SHP77 treated with DMSO at 0.1 percent for 48 hours (cell line): Measurements from ENCODE around the gene MAD1L1.

Experiments
- DNase-seq: peaks from one replicate; lab custom pipeline; 2025; lab: John Stamatoyannopoulos, UW

MAD1L1 gene

DNA sequence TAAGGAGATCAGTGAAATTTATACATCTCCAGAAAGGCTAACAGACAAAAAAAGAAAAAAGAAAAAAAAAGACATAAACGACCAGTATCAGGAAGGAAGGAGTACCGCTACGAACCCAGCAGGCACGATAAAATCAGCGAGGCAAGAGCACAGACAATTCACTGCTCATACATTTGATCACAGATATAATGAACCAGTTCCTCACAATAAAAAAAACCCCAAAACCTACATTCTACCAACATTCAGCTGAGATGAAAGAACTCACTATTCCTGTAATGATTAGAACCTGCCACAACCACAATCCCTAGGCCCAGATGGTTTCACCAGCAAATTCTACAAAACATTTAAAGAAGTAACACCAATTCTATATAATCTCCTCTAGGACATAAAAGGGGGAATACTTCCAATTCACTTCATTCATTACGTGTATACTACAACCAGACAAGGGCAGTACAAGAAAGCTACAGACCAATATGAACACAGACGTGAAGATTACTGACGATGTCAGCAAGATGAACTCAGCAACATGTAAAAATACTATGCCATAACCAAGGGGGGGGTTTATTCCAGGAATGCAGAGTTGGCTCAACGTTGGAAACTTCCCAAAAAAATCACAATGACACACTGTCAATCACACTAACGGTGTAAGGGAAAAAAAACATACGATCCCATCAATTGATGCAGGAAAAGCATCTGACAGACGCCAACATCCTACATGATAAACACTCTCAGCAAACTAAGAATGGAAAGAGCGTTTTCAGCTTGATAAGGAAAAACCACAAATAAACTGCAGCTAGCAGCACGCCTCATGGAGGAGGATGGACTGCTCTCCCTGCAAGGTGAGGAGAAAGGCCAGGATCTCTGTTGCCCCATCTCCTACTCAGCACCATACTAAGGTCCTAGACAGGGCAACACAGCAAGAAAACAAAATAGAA lies 306.5 kb downstream of the MAD1L1 start:
- DNase-seq: no peak

DNA sequence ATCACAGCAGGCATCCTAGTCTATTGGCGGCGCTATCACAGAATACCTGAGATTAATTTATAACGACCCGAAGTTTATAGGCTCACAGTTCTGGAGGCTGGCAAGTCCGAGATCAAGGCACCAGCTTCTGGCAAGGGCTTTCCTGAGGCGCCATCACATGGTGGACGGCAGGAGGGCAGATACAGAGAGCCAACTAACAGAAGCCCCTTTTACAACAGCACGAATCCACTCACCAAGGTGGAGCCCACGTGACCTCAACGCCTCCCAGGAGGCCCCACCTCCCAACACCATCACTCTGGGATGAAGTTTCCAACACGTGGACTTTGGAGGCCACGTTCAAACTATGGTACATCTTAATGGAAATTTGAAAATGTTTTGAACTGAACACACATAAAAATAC lies 307.4 kb downstream of the MAD1L1 start:
- DNase-seq: peak; percentile 27

DNA sequence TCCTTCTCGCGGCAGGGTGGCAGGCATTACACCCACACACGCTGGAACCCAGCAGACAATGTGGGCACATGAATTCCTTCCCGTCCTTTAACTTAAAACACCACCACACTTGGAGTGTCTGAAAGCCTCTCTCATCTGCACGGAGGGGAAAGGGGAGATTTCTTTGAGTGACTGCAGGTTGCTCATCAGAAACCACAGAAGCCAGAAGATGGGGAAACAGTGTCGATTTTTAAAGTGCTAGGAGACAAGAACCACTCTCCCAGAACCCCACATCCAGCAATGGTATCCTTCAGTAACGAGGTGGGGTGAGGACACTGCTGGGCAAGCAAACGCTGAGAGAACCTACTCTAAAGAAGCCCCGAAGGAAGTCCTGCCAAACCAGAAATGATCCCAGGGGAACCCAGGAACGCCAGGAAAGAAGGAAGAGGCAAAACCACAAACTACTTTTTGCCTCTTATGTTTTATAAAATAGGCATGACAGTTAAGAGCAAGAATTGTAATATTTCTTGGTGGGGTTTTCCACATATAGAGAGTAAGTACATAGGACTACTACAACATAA lies 308.4 kb downstream of the MAD1L1 start:
- no peak for DNase-seq

DNA sequence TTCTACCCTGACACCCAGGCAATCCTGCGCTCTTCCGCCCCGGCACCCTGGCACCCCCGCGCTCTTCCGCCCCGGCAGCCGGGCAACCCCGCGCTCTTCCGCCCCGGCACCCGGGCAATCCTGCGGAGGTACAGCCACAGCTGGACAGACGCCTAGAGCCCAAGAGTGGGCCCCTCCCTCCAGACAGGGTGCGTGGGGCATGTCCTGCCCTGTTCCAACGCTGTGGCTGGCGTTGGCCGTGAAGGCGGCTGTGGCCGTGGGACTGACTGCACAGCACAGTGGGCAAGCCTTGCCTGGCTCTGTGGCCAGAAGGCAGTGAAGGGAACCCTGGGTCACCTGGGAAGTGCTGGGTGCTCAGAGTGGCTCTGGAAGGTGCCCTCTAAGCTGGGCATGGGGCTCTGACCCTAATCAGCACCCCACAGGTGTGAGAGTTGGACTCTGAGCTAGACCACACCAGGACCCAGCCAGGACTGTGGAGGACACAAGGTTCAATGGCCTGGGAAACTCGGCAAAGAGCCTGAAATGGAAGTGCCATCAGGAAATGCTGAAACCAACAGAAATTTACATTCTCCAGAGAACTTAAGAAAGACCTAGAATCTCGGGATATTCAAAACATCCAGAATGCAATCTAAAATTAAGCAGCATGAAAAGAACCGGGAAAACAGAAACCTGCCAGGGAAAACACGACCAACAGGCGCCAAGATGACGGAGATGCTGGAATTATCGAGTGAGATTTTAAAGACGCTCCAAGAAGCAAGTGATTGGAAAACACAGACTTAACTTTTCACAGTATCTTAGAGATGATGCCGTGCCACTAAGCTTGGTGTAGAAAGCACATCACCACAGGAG lies 309.1 kb downstream of the MAD1L1 start:
- no peak for DNase-seq

DNA sequence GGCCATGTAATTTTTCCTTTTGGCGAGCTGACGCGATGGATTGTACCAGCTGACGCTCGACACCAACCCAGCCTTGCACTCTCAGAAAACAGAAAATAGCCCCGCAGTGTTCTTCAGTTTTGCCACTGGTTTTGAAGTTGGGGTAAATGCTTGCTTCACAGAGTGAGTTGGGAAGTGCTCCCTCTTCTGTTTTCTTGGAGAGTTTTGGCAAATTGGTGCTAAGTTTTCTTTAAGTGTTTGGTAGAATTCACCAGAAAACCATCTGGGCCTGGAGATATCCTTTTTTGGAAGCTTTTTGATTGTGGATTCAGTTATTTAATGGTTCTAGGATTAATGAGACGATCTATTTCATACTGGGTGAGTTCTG lies 309.9 kb downstream of the MAD1L1 start:
- no peak for DNase-seq

DNA sequence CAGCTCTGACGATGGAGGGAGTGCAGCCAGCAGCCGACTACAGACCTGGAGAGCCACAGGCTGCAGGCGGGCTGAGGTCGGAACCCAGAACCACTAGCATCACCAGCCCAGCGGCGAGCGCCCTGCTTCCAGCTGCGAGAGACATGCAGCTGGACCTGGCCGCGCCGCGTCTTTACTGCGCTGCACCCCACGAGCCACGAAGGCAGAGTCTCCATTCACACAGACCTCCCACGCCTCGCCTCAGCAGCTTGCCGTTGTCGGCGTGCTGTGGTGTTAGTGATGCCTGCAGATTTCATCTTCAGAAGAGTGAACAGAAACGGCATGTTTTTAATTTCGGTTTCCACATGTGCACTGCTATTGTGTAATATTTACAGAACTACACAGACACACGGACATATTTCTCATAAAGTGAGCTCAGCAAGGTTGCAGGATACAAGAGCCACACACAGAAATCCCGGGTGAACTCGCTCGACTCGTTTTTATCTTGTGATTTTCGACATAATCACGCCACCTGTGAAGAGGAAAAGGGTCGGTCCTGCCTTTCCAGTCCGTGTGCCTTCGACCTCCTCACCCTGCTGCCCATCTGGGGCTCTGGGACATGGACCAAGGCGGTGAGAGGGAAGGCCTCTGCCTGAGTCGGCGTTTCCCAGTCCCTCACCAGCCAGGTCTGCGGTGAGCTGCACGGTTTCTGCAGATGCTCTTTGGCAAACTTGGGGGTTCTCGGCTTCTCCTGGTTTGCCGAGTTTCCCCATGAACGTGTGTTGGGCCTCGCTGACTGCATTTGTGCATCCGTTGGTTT lies 310.5 kb downstream of the MAD1L1 start:
- no peak for DNase-seq

DNA sequence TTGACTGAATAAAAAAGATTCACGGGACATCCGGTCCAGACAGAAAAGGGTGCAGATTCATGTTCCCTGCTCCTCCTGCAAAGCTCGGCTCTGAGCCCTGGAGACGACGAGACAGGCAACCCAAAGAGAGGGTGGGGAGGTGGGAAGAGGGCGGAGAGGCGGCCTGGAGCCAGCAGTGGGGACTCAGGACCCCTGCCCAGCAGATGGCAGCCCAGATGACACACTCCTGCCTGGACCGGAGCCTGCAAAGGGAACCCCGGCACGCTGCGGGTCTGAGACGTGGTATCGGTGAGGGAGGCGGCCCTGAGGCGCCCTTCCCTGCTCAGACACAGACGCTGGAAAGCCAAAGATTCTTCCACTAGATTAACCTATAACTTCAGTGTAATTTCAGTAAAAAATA lies 311.9 kb downstream of the MAD1L1 start:
- no peak for DNase-seq

DNA sequence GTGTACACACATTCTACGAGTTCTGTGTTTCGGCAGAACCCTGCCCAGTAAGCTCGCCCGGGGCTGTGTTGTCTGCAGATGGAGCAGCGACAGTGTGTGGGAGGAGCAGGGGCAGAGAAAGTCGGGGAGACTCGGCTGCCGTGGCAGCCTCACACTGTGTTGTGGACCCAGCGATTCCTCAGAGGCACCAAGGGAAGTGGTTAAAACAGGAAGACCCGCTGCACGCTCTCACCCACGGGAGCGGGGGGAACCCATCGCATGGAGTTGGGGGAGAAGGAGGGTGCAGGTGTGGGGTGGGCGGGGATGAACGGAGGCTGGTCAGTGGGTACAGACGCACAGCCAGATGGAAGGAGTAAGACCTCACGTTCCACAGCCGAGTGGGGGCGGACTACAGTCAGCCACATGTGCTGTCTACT lies 312.5 kb downstream of the MAD1L1 start:
- no peak for DNase-seq

DNA sequence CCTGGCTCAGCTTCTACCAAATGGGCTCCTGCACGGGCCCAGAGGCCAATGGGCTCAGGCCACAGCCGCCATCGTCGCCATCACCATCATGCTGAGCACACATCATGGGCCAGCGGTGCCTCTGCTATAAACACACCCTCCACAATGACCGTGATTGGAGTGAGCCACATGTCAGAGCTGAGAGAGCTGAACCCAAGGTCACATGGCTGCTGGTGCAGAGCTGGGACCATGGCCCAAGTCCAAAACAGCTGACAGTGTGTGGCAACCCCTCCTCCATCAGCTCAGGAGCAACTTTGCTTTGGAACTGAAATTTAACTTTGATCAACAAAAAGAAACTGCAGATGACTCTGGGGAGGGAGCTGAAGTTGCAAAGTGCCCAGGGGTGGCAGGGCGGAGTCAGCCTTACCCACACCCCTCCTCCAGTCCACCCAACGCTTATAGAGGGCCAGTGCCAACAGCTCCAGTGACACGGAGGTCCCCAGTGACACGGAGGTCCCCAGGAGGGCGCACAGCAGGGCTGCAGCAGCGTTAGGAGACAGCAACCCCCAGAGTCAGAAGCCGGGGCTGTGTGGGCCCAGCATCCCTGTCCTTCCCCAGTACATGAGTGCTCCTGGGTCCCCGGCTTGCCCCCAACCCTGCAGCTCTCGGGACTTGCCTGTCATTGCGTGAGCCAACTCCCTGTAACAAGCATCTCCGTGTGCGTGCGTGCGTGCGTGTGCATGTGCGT lies 313.0 kb downstream of the MAD1L1 start:
- no peak for DNase-seq

DNA sequence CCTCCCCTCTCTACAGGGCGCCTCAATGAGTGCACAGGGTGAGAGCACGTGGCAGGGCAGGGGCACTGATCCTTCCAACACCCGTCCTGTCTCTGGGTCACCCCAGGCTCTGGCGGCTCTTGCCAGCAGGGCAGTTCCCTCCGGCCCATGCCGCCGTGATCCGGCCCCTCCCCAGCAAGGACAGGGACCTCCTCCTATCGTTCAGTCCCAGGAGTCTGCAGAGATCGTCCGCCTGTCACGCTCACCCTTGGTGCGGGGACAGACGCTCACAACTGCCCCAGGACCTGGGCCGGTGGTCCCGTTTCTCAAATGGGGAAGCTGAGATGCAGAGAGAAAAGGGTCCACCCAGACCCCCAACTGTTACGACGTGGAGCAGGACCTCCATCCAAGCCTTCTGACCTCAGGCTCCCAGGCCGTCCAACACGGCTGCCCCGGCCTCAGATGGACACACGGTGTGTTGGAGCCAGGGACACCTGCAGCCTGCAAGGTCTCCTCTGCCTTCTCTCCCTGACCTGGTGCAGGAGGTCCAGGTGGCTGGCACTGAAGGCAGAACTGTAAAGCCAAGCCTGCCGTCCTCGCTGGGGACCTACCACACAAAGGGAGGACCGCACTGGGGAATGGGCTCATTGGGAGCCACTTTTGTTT lies 313.7 kb downstream of the MAD1L1 start:
- no peak for DNase-seq

DNA sequence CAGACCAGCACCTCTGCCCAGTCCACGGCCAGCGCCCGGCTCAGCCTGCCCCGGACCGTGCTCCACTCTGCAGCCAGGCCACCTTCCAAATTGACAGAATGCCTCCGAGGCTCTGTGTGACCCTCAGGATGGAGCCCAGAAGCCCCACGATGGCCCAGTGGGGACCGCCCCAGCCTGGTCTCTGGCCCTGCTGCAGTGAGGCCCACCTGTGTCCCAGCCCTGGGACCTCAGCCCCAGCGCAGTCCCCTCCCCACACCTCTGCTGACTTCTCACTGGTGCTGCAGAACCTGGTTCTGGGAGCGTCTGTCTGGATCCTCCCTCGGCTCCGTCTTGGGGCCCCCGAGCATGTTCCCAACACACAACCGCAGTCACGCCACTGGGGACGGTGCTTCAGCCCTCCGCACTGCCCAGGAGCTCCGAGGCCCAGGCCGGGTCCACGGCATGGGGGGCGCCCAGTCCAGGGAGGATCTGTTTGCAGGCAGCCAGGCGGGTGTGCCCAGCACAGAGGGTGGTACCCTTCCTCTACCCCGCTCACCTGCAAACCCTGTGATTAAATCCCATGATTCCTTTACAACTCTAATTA lies 314.6 kb downstream of the MAD1L1 start:
- DNase-seq: no peak

DNA sequence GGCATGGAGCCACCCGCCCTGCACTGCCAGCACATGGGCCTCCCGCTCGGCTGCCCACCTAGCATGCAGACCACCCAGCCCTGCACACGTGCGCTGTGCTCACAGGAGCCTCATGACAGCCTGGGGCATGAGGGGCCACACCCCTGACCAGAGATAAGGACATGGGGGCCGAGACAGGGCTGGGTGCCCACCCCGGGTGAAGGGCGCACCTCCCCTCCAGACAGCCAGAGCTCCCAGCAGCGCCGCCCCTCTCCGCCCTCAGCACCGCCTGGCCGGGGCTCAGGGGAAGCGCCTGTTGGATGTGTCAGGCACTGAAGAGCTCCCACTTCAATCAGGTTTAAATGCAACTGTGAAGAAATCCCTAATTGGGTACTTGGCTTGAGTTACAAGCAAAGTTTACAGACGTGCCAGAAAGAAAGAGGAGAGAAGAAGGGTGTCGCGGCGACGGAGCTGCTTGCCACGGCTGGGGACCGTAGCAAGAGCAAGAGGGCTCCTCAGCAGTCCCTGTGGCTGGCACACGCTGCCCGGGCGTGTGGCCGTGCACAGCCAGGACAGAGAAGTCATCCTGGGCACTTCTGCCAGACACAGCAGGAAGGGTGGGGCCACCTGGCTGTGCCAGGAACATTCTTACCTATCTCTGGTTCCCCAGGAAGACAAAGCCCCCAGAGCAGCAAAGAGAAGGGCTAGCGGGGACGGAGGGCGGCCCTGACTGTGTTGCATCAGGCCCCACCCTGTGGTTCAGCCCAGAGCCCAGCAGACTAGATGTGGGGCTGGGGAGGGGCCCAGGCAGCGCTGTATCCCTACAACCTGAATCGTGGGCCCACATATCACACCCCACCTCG lies 315.3 kb downstream of the MAD1L1 start:
- DNase-seq: no peak

DNA sequence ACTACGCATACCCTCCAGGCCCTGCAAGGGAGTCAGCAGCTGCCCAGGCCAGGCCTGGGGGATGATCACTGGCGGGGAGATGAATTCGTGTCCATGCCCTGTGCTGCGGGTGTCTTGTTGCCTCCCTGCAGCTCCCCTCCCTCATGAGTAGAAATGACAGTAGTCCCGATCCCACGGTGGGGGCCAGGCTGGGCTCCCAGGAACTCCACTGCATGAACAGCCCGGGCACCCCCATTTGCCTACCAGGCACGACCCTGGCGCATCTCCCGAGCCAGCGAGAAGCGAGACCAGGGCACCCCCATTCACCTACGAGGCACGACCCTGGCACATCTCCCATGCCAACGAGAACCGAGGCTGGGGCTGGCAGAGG lies 316.2 kb downstream of the MAD1L1 start:
- no peak for DNase-seq

DNA sequence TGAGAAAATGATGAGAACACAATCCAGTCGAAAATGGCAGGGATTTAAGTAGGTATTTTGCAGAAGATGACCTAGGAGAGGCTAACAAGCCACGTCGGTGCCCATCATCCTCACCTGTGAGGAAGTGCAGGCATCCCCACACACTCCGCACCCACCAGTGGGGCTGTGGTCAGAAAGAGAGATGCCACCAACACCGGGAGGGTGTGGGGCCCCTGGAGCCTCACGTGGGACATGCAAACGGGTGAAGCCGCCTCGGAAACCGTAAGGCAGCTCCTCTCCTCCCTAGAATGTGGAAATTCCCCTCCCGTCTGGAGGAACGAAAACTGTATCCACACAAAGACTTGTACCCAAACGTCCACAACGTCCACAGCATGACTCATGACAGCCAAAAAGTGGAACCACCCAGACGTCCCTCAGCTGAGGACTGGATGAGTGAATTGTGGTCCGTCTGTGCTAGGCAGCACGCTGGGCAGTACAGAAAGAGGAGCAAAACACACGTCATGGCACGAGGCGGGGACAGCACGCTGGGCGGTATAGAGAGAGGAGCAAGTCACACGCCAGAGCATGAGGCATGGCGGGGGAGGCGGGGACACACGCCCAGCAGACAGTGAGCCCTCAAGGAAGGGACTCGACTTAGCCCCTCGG lies 316.7 kb downstream of the MAD1L1 start:
- no peak for DNase-seq

DNA sequence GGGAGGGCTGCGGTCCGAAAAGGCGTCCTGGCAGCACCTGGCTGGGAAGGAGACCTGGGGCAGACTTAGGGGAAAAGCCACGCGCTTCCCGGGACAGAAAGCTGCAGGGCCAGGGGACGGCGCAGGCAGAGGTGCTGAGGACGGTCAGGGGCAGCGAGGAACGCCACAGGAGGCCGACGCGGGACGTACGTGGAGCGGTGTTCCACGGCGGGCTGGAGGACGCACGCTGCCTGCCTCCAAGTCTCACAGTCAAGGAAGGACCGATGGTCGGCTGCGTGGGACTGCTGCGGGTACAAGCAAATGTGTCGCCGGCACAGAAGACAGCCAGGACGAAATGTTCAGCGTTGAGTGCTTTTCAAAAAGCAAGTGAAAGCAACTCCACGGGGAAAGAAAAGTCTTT lies 317.4 kb downstream of the MAD1L1 start:
- DNase-seq: no peak

DNA sequence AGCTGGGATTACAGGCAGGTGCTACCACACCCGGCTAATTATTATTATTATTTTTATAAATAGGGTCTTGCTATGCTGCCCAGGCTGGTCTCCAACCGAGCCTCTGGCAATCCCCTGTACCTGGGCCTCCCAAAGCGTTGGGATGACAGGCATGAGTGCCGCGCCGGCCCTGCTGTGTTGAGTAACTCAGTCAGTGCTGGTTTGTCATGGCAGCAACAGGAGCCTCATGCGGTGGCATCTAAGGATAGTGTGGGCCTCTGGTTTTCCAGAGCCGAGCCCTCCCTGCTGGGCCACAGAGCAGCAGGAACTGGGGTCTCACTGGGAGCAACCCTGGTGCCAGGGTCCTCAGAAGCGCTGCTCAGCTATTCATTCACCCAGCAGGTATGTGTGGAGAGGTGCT lies 318.0 kb downstream of the MAD1L1 start:
- no peak for DNase-seq

DNA sequence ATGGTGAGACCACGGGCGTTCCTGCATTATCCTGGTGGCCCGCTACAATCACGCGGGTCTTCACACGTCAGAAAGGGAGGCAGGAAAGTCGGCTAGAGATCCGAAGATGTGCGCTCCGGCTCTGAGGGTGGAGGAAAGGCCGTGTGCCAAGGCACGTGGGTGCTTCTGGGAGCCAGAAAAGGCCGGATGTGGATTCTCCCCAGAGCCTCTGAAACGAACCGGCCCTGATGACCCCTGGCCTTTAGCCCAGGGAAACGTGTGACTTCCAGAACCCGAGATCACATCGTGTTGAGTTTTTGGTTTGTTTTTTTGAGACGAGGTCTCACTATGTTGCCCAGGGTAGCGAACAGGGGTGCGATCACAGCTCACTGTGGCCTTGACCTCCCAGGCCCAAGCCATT lies 318.4 kb downstream of the MAD1L1 start:
- no peak for DNase-seq

DNA sequence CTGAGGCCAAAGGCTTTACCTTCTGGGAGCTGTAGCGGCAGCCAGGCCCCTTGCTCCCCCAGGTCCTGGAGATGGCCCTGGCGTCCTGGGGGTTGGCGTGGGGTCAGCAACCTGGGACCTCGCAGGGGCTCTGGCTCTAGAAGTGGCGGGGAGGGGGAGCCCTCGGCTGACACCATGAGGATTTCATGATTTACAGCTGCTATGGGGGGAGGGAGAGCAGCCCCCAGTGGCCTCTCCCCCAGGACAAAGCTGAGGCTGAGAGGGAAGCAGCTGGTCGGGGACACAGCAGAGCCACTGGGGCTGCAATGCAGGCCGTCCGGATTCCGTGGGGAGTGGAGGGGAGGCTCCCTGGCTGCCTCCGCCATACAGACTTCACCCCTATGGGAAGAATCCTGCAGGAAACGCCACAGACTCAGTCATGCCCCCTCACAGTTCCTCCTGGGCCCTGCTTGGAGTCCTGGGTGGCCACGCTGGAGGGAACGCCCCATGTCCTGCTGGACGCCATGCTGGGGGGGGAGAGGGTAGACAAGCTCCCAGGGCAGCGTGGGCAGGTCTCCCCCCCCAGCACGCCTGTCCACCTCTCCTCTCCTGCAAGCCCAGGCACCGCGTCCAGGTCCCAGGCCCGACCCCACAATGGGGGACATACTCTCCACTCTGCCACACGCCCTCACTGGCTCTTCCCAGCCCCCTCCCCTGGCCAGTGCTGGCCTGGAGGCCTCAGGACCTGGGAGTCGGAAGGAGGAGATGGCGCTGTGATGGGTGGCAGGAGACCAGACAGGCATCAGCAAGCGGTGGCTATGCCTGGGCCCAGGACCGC lies 319.1 kb downstream of the MAD1L1 start:
- no peak for DNase-seq
